Adipose tissue (tissue), 3 donors: ENCODE measurements around the gene CYP24A1. TPM values are rescaled to one million over a fixed set of nuclear protein-coding genes. Genes with fewer than 3 reads are reported as not detected.

Experiments used
- H3K27ac ChIP-seq: one replicate; pipeline ENCODE4 v1.5.1; 2013; ENCODE audit warnings: low read depth, low read length
- WGBS, 3 donors: extraction: QIAGEN DNeasy Blood & Tissue Kit; methylation state at CpG; one replicate each; pipeline ENCODE4 v1.1.7; 2013; 5-methylcytosine and 5-hydroxymethylcytosine counted together
- polyA plus RNA-seq, 3 donors: library from polyadenylated mRNA; stranded (reverse); fragments of 200-250 nt; gene quantifications; one replicate each; pipeline ENCODE4 v1.2.3, GENCODE V29; 2013
- donor health status: healthy with polysubstance abuse.
- donor health status: Bipolar disorder and iron deficiency.
- donor health status: healthy.

Gene CYP24A1
- polyA plus RNA-seq, 3 donors = 1.5 TPM; not detected in 2

- WGBS, 3 donors = 38 to 61% (median 48%) methylated on average over 3 of the region's 3 CpGs
- H3K27ac ChIP-seq = no peak overlapping the region
These were observed 10.3 kb upstream of the CYP24A1 start for GRCh38 chr20:54184071-54184470.

- H3K27ac ChIP-seq = no peak overlapping the region
- WGBS, 3 donors = 61 to 96% (median 91%) methylated on average over 1 of the region's 1 CpG
These were observed 7.1 kb upstream of the CYP24A1 start for GRCh38 chr20:54180931-54181330.

- H3K27ac ChIP-seq = no peak overlapping the region
- WGBS, 3 donors = 60 to 76% (median 69%) methylated on average over 2 of the region's 2 CpGs
These were observed 6.2 kb upstream of the CYP24A1 start for GRCh38 chr20:54179946-54180345.

GRCh38 chr20:54178256-54178655, 4.5 kb upstream of the CYP24A1 start:
- H3K27ac ChIP-seq = no peak overlapping the region
- WGBS, 3 donors = 40 to 65% (median 59%) methylated on average over 2 of the region's 2 CpGs

- no peak overlapping the region for H3K27ac ChIP-seq
- 86 to 88% (median 86%) methylated on average over 6 of the region's 6 CpGs for WGBS, 3 donors
These were observed 3.6 kb upstream of the CYP24A1 start for GRCh38 chr20:54177378-54177777.

GRCh38 chr20:54176610-54177009, 2.8 kb upstream of the CYP24A1 start:
- no peak overlapping the region for H3K27ac ChIP-seq
- 64 to 92% (median 91%) methylated on average over 2 of the region's 2 CpGs for WGBS, 3 donors

GRCh38 chr20:54174457-54175175, 830 bp upstream of the CYP24A1 start:
- H3K27ac ChIP-seq = no peak overlapping the region
- 5 to 17% (median 6%) methylated on average over 18 of the region's 18 CpGs for WGBS, 3 donors

- WGBS, 3 donors = 0 to 2% (median 2%) methylated on average over 60 to 66 of the region's 66 CpGs
- H3K27ac ChIP-seq = no peak overlapping the region
These were observed 732 bp downstream of the CYP24A1 start for GRCh38 chr20:54172856-54173652.

- H3K27ac ChIP-seq = no peak overlapping the region
- 7 to 12% (median 8%) methylated on average over 12 of the region's 12 CpGs for WGBS, 3 donors
These were observed 1.3 kb downstream of the CYP24A1 start for GRCh38 chr20:54172532-54172855.

GRCh38 chr20:54170963-54171362, 2.8 kb downstream of the CYP24A1 start:
- 60 to 66% (median 63%) methylated on average over 3 of the region's 3 CpGs for WGBS, 3 donors
- no peak overlapping the region for H3K27ac ChIP-seq

GRCh38 chr20:54170026-54170471, 3.7 kb downstream of the CYP24A1 start:
- 61 to 70% (median 69%) methylated on average over 4 of the region's 4 CpGs for WGBS, 3 donors
- H3K27ac ChIP-seq = no peak overlapping the region

GRCh38 chr20:54168961-54169862, 4.6 kb downstream of the CYP24A1 start:
- no peak overlapping the region for H3K27ac ChIP-seq
- WGBS, 3 donors = 69 to 77% (median 71%) methylated on average over 14 of the region's 14 CpGs

- WGBS, 3 donors = 56 to 61% (median 58%) methylated on average over 11 of the region's 11 CpGs
- H3K27ac ChIP-seq = no peak overlapping the region
These were observed 5.6 kb downstream of the CYP24A1 start for GRCh38 chr20:54167909-54168872.

- H3K27ac ChIP-seq = no peak overlapping the region
- 90 to 94% (median 93%) methylated on average over 7 of the region's 7 CpGs for WGBS, 3 donors
These were observed 6.7 kb downstream of the CYP24A1 start for GRCh38 chr20:54166987-54167662.

GRCh38 chr20:54165803-54166202, 8.0 kb downstream of the CYP24A1 start:
- WGBS, 3 donors = 32 to 59% (median 55%) methylated on average over 2 of the region's 2 CpGs
- H3K27ac ChIP-seq = no peak overlapping the region

GRCh38 chr20:54165014-54165413, 8.8 kb downstream of the CYP24A1 start:
- WGBS, 3 donors = 90 to 93% (median 93%) methylated on average over 9 of the region's 9 CpGs
- no peak overlapping the region for H3K27ac ChIP-seq

- H3K27ac ChIP-seq = no peak overlapping the region
- 82 to 87% (median 84%) methylated on average over 5 of the region's 5 CpGs for WGBS, 3 donors
These were observed 10.4 kb downstream of the CYP24A1 start for GRCh38 chr20:54163402-54163801.
